Measurements from ENCODE around the gene CENPQ. TPM values are rescaled to one million over a fixed set of nuclear protein-coding genes. Genes with fewer than 3 reads are reported as not detected.
"Not testable (repeated sequence)": the region's sequence is repeated elsewhere in the genome, so short reads cannot be mapped to it uniquely, and the experiment has no call there.

The CENPQ gene
- total and polyA plus RNA-seq, 2 of the 8 experiments (the other 6 are each of a cell fraction or from before 2014, with no cell fraction given), result 9.4 to 19.6 TPM

DNA sequence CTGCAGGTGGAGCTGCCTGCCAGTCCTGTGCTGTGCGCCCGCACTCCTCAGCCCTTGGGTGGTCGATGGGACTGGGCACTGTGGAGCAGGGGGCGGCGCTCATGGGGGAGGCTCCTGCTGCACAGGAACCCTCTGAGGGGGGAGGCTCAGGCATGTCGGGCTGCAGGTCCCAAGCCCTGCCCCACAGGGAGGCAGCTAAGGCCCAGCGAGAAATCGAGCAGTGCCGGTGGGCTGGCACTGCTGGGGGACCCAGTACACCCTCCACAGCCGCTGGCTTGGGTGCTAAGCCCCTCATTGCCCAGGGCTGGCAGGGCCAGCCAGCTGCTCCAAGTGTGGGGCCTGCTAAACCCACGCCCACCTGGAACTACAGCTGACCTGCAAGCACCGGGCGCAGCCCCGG lies 20.2 kb downstream of the CENPQ start:
- POLR2A ChIA-PET (ENCODE audit: partially characterized antibody); H4K91ac ChIP-seq (replicated peaks; ENCODE audit: insufficient read length, low read length); H4K8ac ChIP-seq (ENCODE audit: extremely low read depth, insufficient read depth, low read length); H2BK120ac ChIP-seq (replicated peaks; ENCODE audit: low read depth, low read length); H2AK5ac ChIP-seq (ENCODE audit: low read depth, low read length); H3K9ac ChIP-seq (replicated peaks in 1 of 4; ENCODE audit: extremely low read depth in 1 of 4, low read depth in 3 of 4, low read length in 3 of 4); H2BK5ac ChIP-seq (ENCODE audit: low read depth, low read length); H4K5ac ChIP-seq (ENCODE audit: insufficient read length, low read depth, low read length); FAIRE-seq; H3K4ac ChIP-seq (replicated peaks; ENCODE audit: insufficient read length, low read depth, low read length); H3K56ac ChIP-seq (replicated peaks; ENCODE audit: insufficient read length, low read depth, low read length); H3K27me3 ChIP-seq (replicated peaks in 1 of 4; ENCODE audit: control insufficient read depth in 3 of 4, extremely low read depth in 1 of 4, insufficient read depth in 3 of 4, low read length in 3 of 4); H2BK15ac ChIP-seq (ENCODE audit: low read length); H2AFZ ChIP-seq (ENCODE audit: low read length); H3K4me3 ChIP-seq (ENCODE audit: extremely low read depth in 1 of 4, insufficient read depth in 2 of 4, low read depth in 3 of 4, low read length in 4 of 4); H3K27ac ChIP-seq (ENCODE audit: low read depth, low read length); H2BK12ac ChIP-seq (ENCODE audit: low read depth, low read length); H3K23me2 ChIP-seq (ENCODE audit: low read depth, low read length); H2BK20ac ChIP-seq (ENCODE audit: low read length); DNase-seq (ENCODE audit: low read depth in 1 of 2, low spot score in 2 of 2); H3K4me2 ChIP-seq (ENCODE audit: insufficient read depth in 1 of 2, low read depth in 2 of 2, low read length in 2 of 2); H3K79me2 ChIP-seq (ENCODE audit: control insufficient read depth in 1 of 2, insufficient read depth in 2 of 2, low read length in 2 of 2); H3K9me3 ChIP-seq (ENCODE audit: insufficient read depth in 2 of 2, low read depth in 1 of 2, low read length in 1 of 2); H3K23ac ChIP-seq (ENCODE audit: insufficient read length); H3K79me1 ChIP-seq (ENCODE audit: low read depth, low read length); H4K20me1 ChIP-seq (replicated peaks in 1 of 2; ENCODE audit: control insufficient read depth in 1 of 2, insufficient read depth in 2 of 2, low read length in 2 of 2); H3K14ac ChIP-seq (ENCODE audit: insufficient read length); H3K4me1 ChIP-seq (replicated peaks in 1 of 4; ENCODE audit: control insufficient read depth in 3 of 4, insufficient read depth in 4 of 4, low read length in 3 of 4); H3K18ac ChIP-seq (ENCODE audit: extremely low read depth, low read length): not testable (repeated sequence)
- H3K36me3 ChIP-seq (ENCODE audit: control insufficient read depth in 2 of 4, insufficient read depth in 4 of 4, low read length in 3 of 4), result peaks cover 0 to 30% (median 12%) of the 10 kb centered on the region in 4 experiments; a peak in 6 of 8 replicates
- CTCF ChIA-PET (ENCODE audit: partially characterized antibody), result interaction anchor here (1.4 kb wide), 1 partner anchor 49 kb away, joined by 4 read pairs; no protein-coding TSS in a partner anchor
- WGBS, 2 experiments (ENCODE audit: extremely low coverage in 1 of 2, insufficient coverage in 1 of 2, insufficient read length in 1 of 2, insufficient replicate concordance in 2 of 2, low coverage in 1 of 2, low lambda C conversion rate in 2 of 2, missing lambda C conversion rate in 1 of 2), result 88% methylated on average over 14 of the region's 14 CpGs; no CpG with 5 or more reads in 1 of the 2 experiments

Data from H1 (cell line).